MM.1S (cell line): ENCODE results near the gene SPTBN1.

Experiments used
- DNase-seq: peaks from one replicate; pipeline ENCODE4 v3.0.0-alpha.2; 2015
- H2AFZ ChIP-seq: fragments of 300-600 bp; sonication (generic); 2 replicates; pipeline ENCODE4 v1.6.0; 2016; ENCODE audit warnings: antibody characterized with exemption, low read length
- H3F3A ChIP-seq: fragments of 300-600 bp; sonication (generic); 2 replicates; pipeline ENCODE4 v1.6.1; 2016; ENCODE audit warnings: mild to moderate bottlenecking, antibody characterized with exemption, low read length, moderate library complexity, mixed read lengths; ENCODE audit not compliant: insufficient read depth
- H3K27ac ChIP-seq: fragments of 300-600 bp; sonication (generic); 2 replicates; pipeline ENCODE4 v1.5.1; 2016; ENCODE audit warnings: mild to moderate bottlenecking, low read length
- H3K27me3 ChIP-seq: fragments of 300-600 bp; sonication (generic); replicated peaks from 2 replicates; pipeline ENCODE4 v1.6.0; 2016; ENCODE audit warnings: low read length; ENCODE audit not compliant: insufficient read depth
- H3K36me3 ChIP-seq: fragments of 300-600 bp; sonication (generic); replicated peaks from 2 replicates; pipeline ENCODE4 v1.6.1; 2016; ENCODE audit warnings: mild to moderate bottlenecking, low read length, mixed read lengths; ENCODE audit not compliant: insufficient read depth
- H3K4me1 ChIP-seq: fragments of 300-600 bp; sonication (generic); 2 replicates; pipeline ENCODE4 v1.6.1; 2016; ENCODE audit warnings: low read length, mixed read lengths
- H3K4me2 ChIP-seq: fragments of 300-600 bp; sonication (generic); 2 replicates; pipeline ENCODE4 v1.6.0; 2016; ENCODE audit warnings: low read depth, low read length
- H3K4me3 ChIP-seq: fragments of 300-600 bp; sonication (generic); 2 replicates; pipeline ENCODE4 v1.5.1; 2016; ENCODE audit warnings: low read length, mixed read lengths
- H3K79me2 ChIP-seq: fragments of 300-600 bp; sonication (generic); 2 replicates; pipeline ENCODE4 v1.6.1; 2016; ENCODE audit warnings: mixed run types, low read length, mixed read lengths
- H3K9ac ChIP-seq: fragments of 300-600 bp; sonication (generic); 2 replicates; pipeline ENCODE4 v1.6.1; 2016; ENCODE audit warnings: low read length, mixed read lengths
- H3K9me2 ChIP-seq: fragments of 300-600 bp; sonication (generic); replicated peaks from 2 replicates; pipeline ENCODE4 v1.6.1; 2016; ENCODE audit warnings: mild to moderate bottlenecking, low read length, mixed read lengths; ENCODE audit not compliant: insufficient read depth
- H3K9me3 ChIP-seq: fragments of 300-600 bp; sonication (generic); replicated peaks from 2 replicates; pipeline ENCODE4 v1.6.1; 2016; ENCODE audit warnings: mild to moderate bottlenecking, low read length, mixed read lengths; ENCODE audit not compliant: insufficient read depth
- H4K20me1 ChIP-seq: fragments of 300-600 bp; sonication (generic); 2 replicates; pipeline ENCODE4 v1.6.1; 2016; ENCODE audit warnings: mild to moderate bottlenecking, low read length, moderate library complexity, mixed read lengths; ENCODE audit not compliant: insufficient read depth
- EZH2 ChIP-seq: fragments of 300-600 bp; sonication (generic); optimal IDR thresholded peaks from 2 replicates; pipeline ENCODE3; 2017; ENCODE audit warnings: low read depth, mild to moderate bottlenecking, antibody characterized with exemption, low read length, mixed read lengths
- EZH2phosphoT487 ChIP-seq: fragments of 300-600 bp; sonication (generic); IDR thresholded peaks from 2 replicates; pipeline ENCODE4 v1.6.1; 2018; ENCODE audit warnings: antibody characterized with exemption, low read length
- TF ChIP-seq, protein P1 (sequence below): fragments of 300-600 bp; sonication (generic); IDR thresholded peaks from 2 replicates; pipeline ENCODE4 v1.5.1; 2016; ENCODE audit warnings: antibody characterized with exemption, low read length, mixed read lengths

The SPTBN1 gene

GRCh38 chr2:54672590-54673456, 216.7 kb downstream of the SPTBN1 start:
- Histone ChIP-seq H3K4me1 (peaks cover 30% of the 10 kb centered on the region), H3K36me3 (peaks cover 19% of the 10 kb centered on the region; the same call in 1 of the 2 replicates), H3K9ac (0 out of 2 replicates have a peak overlapping the region, but pooled peaks have one; percentile 2), H3K27ac (peak overlapping the region; percentile 48; the same call in 1 of the 2 replicates), H3K4me2 (peak overlapping the region; percentile 45; the same call in 1 of the 2 replicates), H3K79me2 (no peaks in the 10 kb centered on the region), H3F3A (peaks cover 26% of the 10 kb centered on the region), H3K4me3 (no peak overlapping the region), H2AFZ (no peak overlapping the region), H3K9me2 (no peaks in the 10 kb centered on the region), H3K27me3 (no peaks in the 10 kb centered on the region), H3K9me3 (no peaks in the 10 kb centered on the region), H4K20me1 (no peaks in the 10 kb centered on the region)
- TF ChIP-seq, protein P1, sequence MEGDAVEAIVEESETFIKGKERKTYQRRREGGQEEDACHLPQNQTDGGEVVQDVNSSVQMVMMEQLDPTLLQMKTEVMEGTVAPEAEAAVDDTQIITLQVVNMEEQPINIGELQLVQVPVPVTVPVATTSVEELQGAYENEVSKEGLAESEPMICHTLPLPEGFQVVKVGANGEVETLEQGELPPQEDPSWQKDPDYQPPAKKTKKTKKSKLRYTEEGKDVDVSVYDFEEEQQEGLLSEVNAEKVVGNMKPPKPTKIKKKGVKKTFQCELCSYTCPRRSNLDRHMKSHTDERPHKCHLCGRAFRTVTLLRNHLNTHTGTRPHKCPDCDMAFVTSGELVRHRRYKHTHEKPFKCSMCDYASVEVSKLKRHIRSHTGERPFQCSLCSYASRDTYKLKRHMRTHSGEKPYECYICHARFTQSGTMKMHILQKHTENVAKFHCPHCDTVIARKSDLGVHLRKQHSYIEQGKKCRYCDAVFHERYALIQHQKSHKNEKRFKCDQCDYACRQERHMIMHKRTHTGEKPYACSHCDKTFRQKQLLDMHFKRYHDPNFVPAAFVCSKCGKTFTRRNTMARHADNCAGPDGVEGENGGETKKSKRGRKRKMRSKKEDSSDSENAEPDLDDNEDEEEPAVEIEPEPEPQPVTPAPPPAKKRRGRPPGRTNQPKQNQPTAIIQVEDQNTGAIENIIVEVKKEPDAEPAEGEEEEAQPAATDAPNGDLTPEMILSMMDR, result no peak
- TF ChIP-seq EZH2 (no peak), EZH2phosphoT487 (no peak)
- peak; percentile 30 for DNase-seq

GRCh38 chr2:54673501-54673998, 217.4 kb downstream of the SPTBN1 start:
- H3K9me3 ChIP-seq, result no peaks in the 10 kb centered on the region
- no peaks in the 10 kb centered on the region for H3K27me3 ChIP-seq
- H2AFZ ChIP-seq, result no peak overlapping the region
- H3K9ac ChIP-seq, result 0 out of 2 replicates have a peak overlapping the region, but pooled peaks have one; percentile 2
- H3K36me3 ChIP-seq, result peaks cover 15% of the 10 kb centered on the region; the same call in 1 of the 2 replicates
- peaks cover 35% of the 10 kb centered on the region for H3K4me1 ChIP-seq
- H3F3A ChIP-seq, result peaks cover 29% of the 10 kb centered on the region
- no peak for DNase-seq
- H3K79me2 ChIP-seq, result no peaks in the 10 kb centered on the region
- H3K27ac ChIP-seq, result peak overlapping the region; percentile 48; the same call in 1 of the 2 replicates
- no peak overlapping the region for H3K4me3 ChIP-seq
- H4K20me1 ChIP-seq, result no peaks in the 10 kb centered on the region
- H3K4me2 ChIP-seq, result peak overlapping the region; percentile 45; the same call in 1 of the 2 replicates
- TF ChIP-seq EZH2phosphoT487, result no peak
- TF ChIP-seq, protein P1, result no peak
- no peak for TF ChIP-seq EZH2
- H3K9me2 ChIP-seq, result no peaks in the 10 kb centered on the region

DNA sequence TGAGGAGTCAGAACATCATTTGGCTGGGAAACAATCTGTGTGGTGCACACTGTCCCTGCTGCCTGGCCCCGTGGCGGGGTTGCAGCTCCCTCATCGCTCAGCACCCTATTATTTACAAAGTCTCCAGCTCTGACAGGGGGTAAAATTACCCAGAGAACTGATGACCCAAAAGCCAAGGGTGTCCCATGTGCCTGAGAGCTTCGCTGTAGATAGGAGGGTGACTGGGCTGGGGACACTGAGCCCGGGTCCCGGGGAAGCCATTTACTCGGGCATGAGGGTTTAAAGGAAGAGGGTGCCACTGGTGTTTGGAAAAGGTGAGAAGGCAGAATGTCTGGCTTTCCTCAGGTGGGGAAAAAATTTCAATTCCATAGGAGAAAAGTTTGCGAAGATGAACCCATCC, 219.2 kb downstream of the SPTBN1 start:
- Histone ChIP-seq H3K4me2 (no peak overlapping the region), H2AFZ (no peak overlapping the region), H3K27me3 (no peaks in the 10 kb centered on the region), H3K27ac (no peak overlapping the region), H4K20me1 (no peaks in the 10 kb centered on the region), H3K79me2 (no peaks in the 10 kb centered on the region), H3F3A (peaks cover 29% of the 10 kb centered on the region), H3K9me3 (no peaks in the 10 kb centered on the region), H3K9ac (no peak overlapping the region), H3K4me1 (peaks cover 36% of the 10 kb centered on the region), H3K4me3 (no peak overlapping the region), H3K36me3 (0 out of 2 replicates have a peak, but pooled peaks cover 5% of the 10 kb centered on the region), H3K9me2 (no peaks in the 10 kb centered on the region)
- no peak for TF ChIP-seq EZH2phosphoT487
- TF ChIP-seq EZH2, result no peak
- TF ChIP-seq, protein P1, result no peak
- DNase-seq, result no peak
